Measurements from ENCODE around the gene MRPL2.

Gene MRPL2

DNA sequence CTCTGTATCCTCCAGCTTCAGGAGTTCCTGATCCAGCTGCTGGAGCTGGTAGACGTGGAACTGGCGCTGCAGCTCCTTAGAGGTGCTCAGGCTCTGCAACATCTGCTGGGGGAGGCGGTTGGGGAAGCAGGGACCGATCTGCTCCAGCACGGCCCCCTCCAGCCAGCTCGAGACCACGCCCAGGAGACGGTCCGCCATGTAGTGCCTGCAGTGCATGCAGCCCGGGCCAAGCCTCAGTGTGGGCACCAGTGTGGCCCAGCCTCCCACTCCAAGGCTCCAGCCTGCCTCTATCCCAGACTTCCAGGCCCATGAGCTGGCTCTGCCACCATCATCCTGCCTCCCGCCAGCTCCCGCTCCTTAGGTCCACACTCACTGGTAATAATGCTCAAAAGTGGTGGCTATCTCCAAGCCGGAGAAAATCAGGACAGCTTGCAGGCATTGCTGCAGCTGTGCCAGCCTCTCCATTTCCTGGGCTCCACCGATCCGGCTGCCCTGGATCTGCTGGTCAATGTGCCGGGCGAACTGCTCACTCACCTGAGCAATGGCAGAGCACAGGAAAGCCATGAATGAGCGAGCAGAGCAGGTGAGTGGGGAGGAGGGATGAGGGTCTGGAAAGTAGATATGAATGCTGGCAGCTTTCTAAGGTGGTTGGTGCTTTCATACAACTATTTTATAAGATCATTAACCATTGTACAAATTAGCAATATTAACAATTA lies 18.5 kb downstream of the MRPL2 start:
- no peak for TF ChIP-seq CTCF (IDR thresholded peaks at IDR 0.05)

GRCh38 chr6:43038727-43039126 lies 20.5 kb downstream of the MRPL2 start:
- TF ChIP-seq CTCF (IDR thresholded peaks at IDR 0.05) = no peak

DNA sequence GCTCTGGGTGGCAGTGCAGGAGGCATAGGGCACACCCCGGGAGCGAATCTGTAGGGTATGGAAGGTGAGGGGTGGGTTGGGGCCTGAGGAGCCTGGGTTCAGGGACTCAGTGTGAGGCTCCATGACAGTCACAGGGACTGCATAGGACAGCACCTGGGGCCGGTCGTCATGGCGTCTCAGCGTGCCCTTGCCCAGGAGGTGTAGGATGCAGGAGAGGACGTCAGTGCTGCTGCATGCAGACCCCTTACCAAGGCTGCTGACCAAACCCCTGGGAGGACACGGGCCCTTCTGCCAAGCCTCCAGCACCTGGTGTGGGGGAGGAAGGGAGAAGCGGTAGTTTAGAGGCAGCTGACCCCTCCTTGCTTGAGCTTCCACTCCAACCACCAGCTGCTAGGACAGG lies 21.5 kb downstream of the MRPL2 start:
- no peak for TF ChIP-seq CTCF (IDR thresholded peaks at IDR 0.05)

GRCh38 chr6:43037197-43037596 lies 22.0 kb downstream of the MRPL2 start:
- no peak for TF ChIP-seq CTCF (IDR thresholded peaks at IDR 0.05)

DNA sequence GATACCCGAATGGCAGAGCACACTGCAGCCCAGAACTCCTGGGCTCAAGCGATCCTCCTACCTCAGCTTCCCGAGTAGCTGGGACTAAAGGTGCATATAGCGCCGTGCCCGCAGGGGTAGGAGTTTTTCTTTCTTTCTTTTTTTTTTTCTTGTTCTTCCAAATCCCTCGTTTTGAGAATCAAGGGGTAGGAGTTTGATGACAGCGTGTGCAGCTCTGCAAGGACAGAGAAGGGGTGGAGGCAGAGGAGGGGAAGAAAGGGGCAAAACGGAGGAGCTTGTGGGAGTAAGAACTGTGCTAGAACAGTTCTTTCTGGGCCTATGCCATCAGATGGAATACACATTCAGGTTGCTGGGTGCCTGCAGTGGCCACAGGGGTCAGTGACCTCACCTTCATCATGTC lies 22.5 kb downstream of the MRPL2 start:
- TF ChIP-seq CTCF (IDR thresholded peaks at IDR 0.05) = no peak

- TF ChIP-seq CTCF (IDR thresholded peaks at IDR 0.05) = no peak
These were observed 23.6 kb downstream of the MRPL2 start for GRCh38 chr6:43035495-43036194.

DNA sequence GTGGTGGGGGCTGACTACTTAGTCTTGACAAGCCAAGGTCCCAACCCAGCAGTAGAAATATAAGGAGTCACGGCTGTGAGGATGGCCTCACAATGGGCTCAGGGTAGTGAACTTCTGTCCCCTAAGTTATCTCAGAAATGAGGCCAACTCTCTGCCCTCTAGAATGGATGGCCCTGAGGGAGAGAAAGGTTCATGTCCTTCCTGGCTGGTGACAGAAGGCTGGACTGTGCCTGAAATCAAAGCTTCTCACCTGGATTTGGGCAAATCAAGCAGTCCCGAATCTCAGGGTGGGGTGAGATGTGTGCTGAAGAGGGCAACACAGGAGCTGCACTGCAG lies 25.1 kb downstream of the MRPL2 start:
- no peak for TF ChIP-seq CTCF (IDR thresholded peaks at IDR 0.05)

Data from LNCAP (cell line).